Measurements from ENCODE around the gene BEAN1.

The BEAN1 gene

GRCh38 chr16:66467611-66468010 lies 40.5 kb downstream of the BEAN1 start:
- no peak overlapping the region for H2AFZ ChIP-seq
- no peaks in the 10 kb centered on the region for H3K79me2 ChIP-seq
- H3K27ac ChIP-seq = no peak overlapping the region
- no peaks in the 10 kb centered on the region for H3K36me3 ChIP-seq (ENCODE audit: control insufficient read depth, insufficient read depth, low read length)
- H3K9me3 ChIP-seq (ENCODE audit: control insufficient read depth, low read length) = no peaks in the 10 kb centered on the region
- TF ChIP-seq, protein P1, sequence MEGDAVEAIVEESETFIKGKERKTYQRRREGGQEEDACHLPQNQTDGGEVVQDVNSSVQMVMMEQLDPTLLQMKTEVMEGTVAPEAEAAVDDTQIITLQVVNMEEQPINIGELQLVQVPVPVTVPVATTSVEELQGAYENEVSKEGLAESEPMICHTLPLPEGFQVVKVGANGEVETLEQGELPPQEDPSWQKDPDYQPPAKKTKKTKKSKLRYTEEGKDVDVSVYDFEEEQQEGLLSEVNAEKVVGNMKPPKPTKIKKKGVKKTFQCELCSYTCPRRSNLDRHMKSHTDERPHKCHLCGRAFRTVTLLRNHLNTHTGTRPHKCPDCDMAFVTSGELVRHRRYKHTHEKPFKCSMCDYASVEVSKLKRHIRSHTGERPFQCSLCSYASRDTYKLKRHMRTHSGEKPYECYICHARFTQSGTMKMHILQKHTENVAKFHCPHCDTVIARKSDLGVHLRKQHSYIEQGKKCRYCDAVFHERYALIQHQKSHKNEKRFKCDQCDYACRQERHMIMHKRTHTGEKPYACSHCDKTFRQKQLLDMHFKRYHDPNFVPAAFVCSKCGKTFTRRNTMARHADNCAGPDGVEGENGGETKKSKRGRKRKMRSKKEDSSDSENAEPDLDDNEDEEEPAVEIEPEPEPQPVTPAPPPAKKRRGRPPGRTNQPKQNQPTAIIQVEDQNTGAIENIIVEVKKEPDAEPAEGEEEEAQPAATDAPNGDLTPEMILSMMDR (IDR thresholded peaks at IDR 0.05) = no peak
- no peak overlapping the region for H3K4me2 ChIP-seq (ENCODE audit: low read length)
- H3K4me3 ChIP-seq (ENCODE audit: low read depth, low read length) = no peak overlapping the region
- no peaks in the 10 kb centered on the region for H3K27me3 ChIP-seq (ENCODE audit: control insufficient read depth, insufficient read depth, low read length)
- no peaks in the 10 kb centered on the region for H3K4me1 ChIP-seq
- no peak overlapping the region for H3K9ac ChIP-seq

DNA sequence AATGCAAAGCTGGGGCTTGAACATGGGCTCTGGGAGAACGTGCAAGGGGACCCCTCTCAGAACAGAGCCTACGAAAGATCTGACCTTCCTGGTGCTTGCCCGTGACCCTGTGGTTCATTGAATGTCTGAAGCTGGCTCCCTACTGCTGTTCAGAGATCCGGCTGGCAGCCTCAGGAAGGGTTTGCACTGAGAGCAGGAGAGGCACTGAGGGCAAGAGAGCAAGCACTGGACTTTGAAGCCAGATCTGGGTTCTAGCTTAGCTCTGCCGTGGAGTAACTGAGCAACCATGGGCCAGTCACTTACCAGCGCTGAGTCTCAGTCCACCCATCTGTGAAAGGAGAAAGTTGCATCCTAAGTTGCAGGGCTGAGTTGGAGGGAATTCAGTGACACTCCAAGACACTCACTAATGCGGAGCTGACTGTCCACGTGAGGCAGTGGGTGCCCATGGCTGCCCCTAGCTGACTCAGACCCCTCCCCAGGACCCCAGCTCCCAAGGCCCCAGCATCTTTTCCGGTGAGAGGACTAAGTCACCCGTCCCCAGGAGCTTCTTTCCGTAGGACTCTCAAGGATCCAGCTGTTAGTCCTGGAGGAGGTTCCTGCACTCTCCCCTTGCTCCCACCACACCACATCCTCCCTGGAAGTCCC lies 41.3 kb downstream of the BEAN1 start:
- Histone ChIP-seq H2AFZ (no peak overlapping the region), H3K4me3 (ENCODE audit: low read depth, low read length) (no peak overlapping the region), H3K9ac (no peak overlapping the region), H3K4me2 (ENCODE audit: low read length) (no peak overlapping the region), H3K9me3 (ENCODE audit: control insufficient read depth, low read length) (no peaks in the 10 kb centered on the region), H3K4me1 (no peaks in the 10 kb centered on the region), H3K79me2 (no peaks in the 10 kb centered on the region), H3K27me3 (ENCODE audit: control insufficient read depth, insufficient read depth, low read length) (no peaks in the 10 kb centered on the region), H3K36me3 (ENCODE audit: control insufficient read depth, insufficient read depth, low read length) (no peaks in the 10 kb centered on the region), H3K27ac (no peak overlapping the region)
- TF ChIP-seq, protein P1 (IDR thresholded peaks at IDR 0.05) = no peak

GRCh38 chr16:66469291-66469946 lies 42.3 kb downstream of the BEAN1 start:
- Histone ChIP-seq H2AFZ (no peak overlapping the region), H3K9ac (no peak overlapping the region), H3K27ac (no peak overlapping the region), H3K4me2 (ENCODE audit: low read length) (no peak overlapping the region), H3K36me3 (ENCODE audit: control insufficient read depth, insufficient read depth, low read length) (no peaks in the 10 kb centered on the region), H3K79me2 (no peaks in the 10 kb centered on the region), H3K4me1 (no peaks in the 10 kb centered on the region), H3K9me3 (ENCODE audit: control insufficient read depth, low read length) (no peaks in the 10 kb centered on the region), H3K4me3 (ENCODE audit: low read depth, low read length) (no peak overlapping the region), H3K27me3 (ENCODE audit: control insufficient read depth, insufficient read depth, low read length) (no peaks in the 10 kb centered on the region)
- TF ChIP-seq, protein P1 (IDR thresholded peaks at IDR 0.05) = no peak

GRCh38 chr16:66469947-66470546 lies 43.0 kb downstream of the BEAN1 start:
- no peak overlapping the region for H3K9ac ChIP-seq
- H3K4me2 ChIP-seq (ENCODE audit: low read length) = no peak overlapping the region

More at GRCh38 chr16:66469947-66470546, 43.0 kb downstream of the BEAN1 start:
- H3K79me2 ChIP-seq = no peaks in the 10 kb centered on the region
- TF ChIP-seq, protein P1 (IDR thresholded peaks at IDR 0.05) = no peak
- H3K27ac ChIP-seq = no peak overlapping the region
- H3K4me1 ChIP-seq = no peaks in the 10 kb centered on the region
- H3K4me3 ChIP-seq (ENCODE audit: low read depth, low read length) = no peak overlapping the region
- no peak overlapping the region for H2AFZ ChIP-seq
- H3K36me3 ChIP-seq (ENCODE audit: control insufficient read depth, insufficient read depth, low read length) = no peaks in the 10 kb centered on the region
- H3K27me3 ChIP-seq (ENCODE audit: control insufficient read depth, insufficient read depth, low read length) = no peaks in the 10 kb centered on the region
- H3K9me3 ChIP-seq (ENCODE audit: control insufficient read depth, low read length) = no peaks in the 10 kb centered on the region
